Natural killer cell (primary cell): ENCODE results near the gene TEKT5. TPM values are rescaled to one million over a fixed set of nuclear protein-coding genes. Genes with fewer than 3 reads are reported as not detected.
"Not testable (repeated sequence)": the region's sequence is repeated elsewhere in the genome, so short reads cannot be mapped to it uniquely, and the experiment has no call there.

Experiments
- ATAC-seq, 3 donors: fragments of 150-1000 bp in 2 of 3; fragments of 200-7000 bp in 1 of 3; cut with Tn5 transposase; 1 replicate in 1 of 3; 2 replicates in 2 of 3; pipeline ENCODE4 v1.10.0; 2021; ENCODE audit warnings: mild to moderate bottlenecking in 2 of 3, moderate library complexity in 2 of 3
- DNase-seq, 2 donors: peaks; one replicate each; pipeline versions ENCODE4 v3.0.0 to v3.0.0-alpha.2; 2013 to 2021; ENCODE audit warnings: mixed read lengths in 1 of 2
- H3K27ac ChIP-seq: one replicate; pipeline ENCODE4 v1.5.1; 2013; ENCODE audit warnings: mild to moderate bottlenecking, low read length
- H3K27me3 ChIP-seq: one replicate; pipeline ENCODE4 v1.6.1; 2013; ENCODE audit warnings: low read length; ENCODE audit not compliant: control insufficient read depth, insufficient read depth
- H3K36me3 ChIP-seq: one replicate; pipeline ENCODE4 v1.6.1; 2013; ENCODE audit warnings: low read length; ENCODE audit not compliant: control insufficient read depth, insufficient read depth
- H3K4me1 ChIP-seq: one replicate; pipeline ENCODE4 v1.6.1; 2013; ENCODE audit warnings: low read length; ENCODE audit not compliant: control insufficient read depth, insufficient read depth
- H3K4me3 ChIP-seq: one replicate; pipeline ENCODE4 v1.5.1; 2013; ENCODE audit warnings: low read length
- H3K9me3 ChIP-seq: one replicate; pipeline ENCODE4 v1.6.1; 2013; ENCODE audit warnings: low read length; ENCODE audit not compliant: control insufficient read depth, insufficient read depth
- H3K27ac Mint-ChIP-seq, 2 donors: one replicate each; pipeline ENCODE4 v1.8.0; 2022; ENCODE audit warnings: mild to moderate bottlenecking in 2 of 2, mixed read lengths in 2 of 2, moderate library complexity in 1 of 2
- H3K27me3 Mint-ChIP-seq, 2 donors: one replicate each; pipeline ENCODE4 v1.8.0; 2022; ENCODE audit warnings: low read depth in 2 of 2, mixed read lengths in 2 of 2
- H3K36me3 Mint-ChIP-seq: one replicate; pipeline ENCODE4 v1.8.0; 2022; ENCODE audit warnings: mixed read lengths
- H3K4me1 Mint-ChIP-seq, 2 donors: one replicate each; pipeline ENCODE4 v1.8.0; 2022; ENCODE audit warnings: mixed read lengths in 2 of 2
- H3K4me3 Mint-ChIP-seq: one replicate; pipeline ENCODE4 v1.8.0; 2022; ENCODE audit warnings: mild to moderate bottlenecking, moderate library complexity, mixed read lengths
- H3K9me3 Mint-ChIP-seq, 2 donors: one replicate each; pipeline ENCODE4 v1.8.0; 2022; ENCODE audit warnings: mixed read lengths in 2 of 2
- CTCF ChIP-seq: fragments of 200-600 bp; IDR thresholded peaks from one replicate; pipeline ENCODE4 v1.8.0; 2022; ENCODE audit warnings: antibody characterized with exemption
- WGBS: methylation state at CpG from one replicate; pipeline ENCODE4 v1.1.7; 2013; ENCODE audit warnings: missing lambda C conversion rate; ENCODE audit not compliant: insufficient coverage; 5-methylcytosine and 5-hydroxymethylcytosine counted together
- intact Hi-C: fragments of 100-400 bp; cut with micrococcal nuclease; formaldehyde crosslinking; loops from one replicate; pipeline ENCODE4 v1.14.2; 2022
- total RNA-seq, 4 donors: library from RNA; stranded (reverse); fragments of 120-200 nt in 1 of 4; gene quantifications; one replicate each; pipeline versions ENCODE4 v1.2.3 to v1.2.4, GENCODE V29; 2013 to 2022

Gene TEKT5
- total RNA-seq, 3 donors from 2014 or later (not counting 1 experiment from before 2014, with no cell fraction given) = 1.1 TPM; not detected in 2

- 90% methylated on average over 6 of the region's 8 CpGs for WGBS
- TF ChIP-seq CTCF = no peak
- H3K36me3 ChIP-seq = no peaks in the 10 kb centered on the region
- H3K27me3 ChIP-seq = no peaks in the 10 kb centered on the region
- Mint-ChIP-seq H3K4me1 (no peaks in the 10 kb centered on the region), H3K27me3 (no peaks in the 10 kb centered on the region), H3K9me3 (no peaks in the 10 kb centered on the region), H3K36me3 (no peaks in the 10 kb centered on the region), H3K4me3 (no peak overlapping the region), H3K27ac (no peak overlapping the region)
- no peaks in the 10 kb centered on the region for H3K9me3 ChIP-seq
- intact Hi-C loops = no loop called here
- H3K27ac ChIP-seq = no peak overlapping the region
- no peaks in the 10 kb centered on the region for H3K4me1 ChIP-seq
- no peak for ATAC-seq
- no peak for DNase-seq
- no peak overlapping the region for H3K4me3 ChIP-seq
Observed at GRCh38 chr16:10654592-10655414, 39.9 kb downstream of the TEKT5 start.

DNA sequence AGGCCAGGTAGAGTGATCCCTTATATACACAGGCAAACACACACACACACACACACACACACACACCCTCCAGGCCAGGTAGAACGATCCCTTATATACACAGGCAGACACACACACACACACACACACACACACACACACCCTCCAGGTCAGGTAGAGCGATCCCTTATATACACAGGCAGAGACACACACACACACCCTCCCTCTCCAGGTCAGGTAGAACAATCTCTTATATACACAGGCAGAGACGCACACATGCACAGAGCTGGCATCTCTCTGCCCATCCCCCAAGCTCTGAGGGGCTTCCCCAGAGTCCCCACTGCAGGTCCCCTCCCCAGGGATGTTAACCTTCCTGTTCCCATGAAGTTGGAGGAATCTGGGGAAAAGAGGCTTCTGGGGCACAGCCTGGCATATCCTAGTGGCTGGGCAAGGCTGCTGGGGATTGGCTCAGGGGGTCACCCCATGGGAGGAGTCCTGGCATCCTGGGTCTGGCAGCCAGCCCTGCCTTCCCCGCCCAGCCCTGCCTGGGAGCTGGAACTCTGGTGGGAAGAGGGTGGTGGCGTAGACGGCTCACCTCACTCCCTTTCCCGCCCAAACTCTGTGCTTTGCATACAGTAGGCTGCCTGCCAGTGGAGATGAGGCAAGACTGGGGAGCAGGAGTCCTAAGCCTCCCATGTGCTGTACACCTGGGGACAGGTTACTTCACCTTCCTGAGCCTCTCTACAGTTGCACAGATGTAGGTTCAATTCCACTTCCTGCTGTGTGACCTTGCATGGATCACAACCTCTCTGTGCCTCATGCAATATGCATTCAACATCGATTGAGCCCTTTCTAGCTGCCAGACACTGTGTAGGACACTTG lies 41.8 kb downstream of the TEKT5 start:
- 81% methylated on average over 7 of the region's 8 CpGs for whole genome bisulfite sequencing
- intact Hi-C loops = no loop called here

DNA sequence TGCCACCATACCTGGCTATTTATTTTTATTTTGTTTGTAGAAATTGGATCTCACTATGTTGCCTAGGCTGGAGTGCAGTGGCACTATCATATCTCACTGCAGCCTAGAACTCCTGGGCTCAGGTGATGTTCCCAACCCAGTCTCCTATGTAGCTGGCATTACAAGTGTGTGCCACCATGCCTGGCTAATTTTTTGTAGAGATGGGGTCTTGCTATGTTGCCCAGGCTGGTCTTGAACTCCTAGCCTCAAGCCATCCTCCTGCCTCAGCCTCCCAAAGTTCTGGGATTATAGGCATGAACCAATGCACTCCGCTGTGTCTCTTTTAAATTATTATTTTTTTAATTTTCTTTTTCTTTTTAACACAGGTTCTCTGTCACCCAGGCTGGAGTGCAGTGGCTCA lies 45.6 kb downstream of the TEKT5 start:
- H3K27ac ChIP-seq, H3K36me3 Mint-ChIP-seq, H3K36me3 ChIP-seq, H3K4me3 Mint-ChIP-seq, H3K9me3 Mint-ChIP-seq, intact Hi-C loops, ATAC-seq, H3K4me1 Mint-ChIP-seq, H3K4me1 ChIP-seq, H3K27me3 ChIP-seq, H3K9me3 ChIP-seq, H3K27ac Mint-ChIP-seq, H3K4me3 ChIP-seq, H3K27me3 Mint-ChIP-seq, DNase-seq: not testable (repeated sequence)
- WGBS = no CpG with 5 or more reads among the region's 1 CpG

More for the DNA sequence above, 41.8 kb downstream of the TEKT5 start:
- TF ChIP-seq CTCF = no peak
- DNase-seq = no peak
- Histone ChIP-seq H3K27me3 (no peaks in the 10 kb centered on the region), H3K27ac (no peak overlapping the region), H3K4me1 (no peaks in the 10 kb centered on the region), H3K9me3 (no peaks in the 10 kb centered on the region), H3K36me3 (no peaks in the 10 kb centered on the region), H3K4me3 (no peak overlapping the region)
- no peak for ATAC-seq
- Mint-ChIP-seq H3K27ac (no peak overlapping the region), H3K4me1 (no peaks in the 10 kb centered on the region), H3K36me3 (no peaks in the 10 kb centered on the region), H3K27me3 (no peaks in the 10 kb centered on the region), H3K4me3 (no peak overlapping the region), H3K9me3 (no peaks in the 10 kb centered on the region)

- H3K27me3 Mint-ChIP-seq = no peaks in the 10 kb centered on the region
- ATAC-seq = no peak
- H3K4me3 ChIP-seq = no peak overlapping the region
- H3K36me3 ChIP-seq = no peaks in the 10 kb centered on the region
- no peaks in the 10 kb centered on the region for H3K36me3 Mint-ChIP-seq
- no peaks in the 10 kb centered on the region for H3K27me3 ChIP-seq
- no peaks in the 10 kb centered on the region for H3K9me3 ChIP-seq
- no peaks in the 10 kb centered on the region for H3K9me3 Mint-ChIP-seq
- no peak for DNase-seq
- no peak overlapping the region for H3K27ac Mint-ChIP-seq
- intact Hi-C loops = no loop called here
- no peak overlapping the region for H3K4me3 Mint-ChIP-seq
- no peak for TF ChIP-seq CTCF
- no peak overlapping the region for H3K27ac ChIP-seq
- H3K4me1 ChIP-seq = no peaks in the 10 kb centered on the region
- H3K4me1 Mint-ChIP-seq = no peaks in the 10 kb centered on the region
- WGBS = 94% methylated on average over 4 of the region's 4 CpGs
Observed at GRCh38 chr16:10647721-10648296, 46.9 kb downstream of the TEKT5 start.
